NCI-H82 treated with DMSO at 0.1 percent for 48 hours (cell line): ENCODE measurements around the gene DUSP7.

Experiments used
- DNase-seq: peaks from one replicate; lab custom pipeline; 2025; ENCODE audit not compliant: unreplicated experiment; lab: John Stamatoyannopoulos, UW

The DUSP7 gene

DNA sequence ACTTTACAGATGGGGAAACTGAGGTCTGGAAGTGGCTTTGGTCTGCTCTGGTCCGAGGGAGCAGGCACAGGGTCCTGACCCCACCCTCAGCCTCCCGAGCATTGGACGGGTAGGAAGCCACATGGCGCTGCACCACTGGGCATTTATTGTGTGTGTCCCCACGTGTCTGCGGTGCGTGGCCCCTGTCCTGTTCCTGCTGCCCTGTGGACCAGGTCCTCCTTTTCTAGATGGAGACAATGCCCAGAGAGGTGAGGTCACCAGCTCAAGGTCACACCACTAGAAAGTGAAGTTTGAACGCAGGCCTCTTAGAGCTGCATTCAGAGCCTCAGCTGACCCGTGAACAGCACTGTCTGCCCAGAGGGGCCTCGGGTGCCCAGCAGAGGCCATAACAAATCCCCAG, 26.8 kb downstream of the DUSP7 start:
- DNase-seq = no peak

DNA sequence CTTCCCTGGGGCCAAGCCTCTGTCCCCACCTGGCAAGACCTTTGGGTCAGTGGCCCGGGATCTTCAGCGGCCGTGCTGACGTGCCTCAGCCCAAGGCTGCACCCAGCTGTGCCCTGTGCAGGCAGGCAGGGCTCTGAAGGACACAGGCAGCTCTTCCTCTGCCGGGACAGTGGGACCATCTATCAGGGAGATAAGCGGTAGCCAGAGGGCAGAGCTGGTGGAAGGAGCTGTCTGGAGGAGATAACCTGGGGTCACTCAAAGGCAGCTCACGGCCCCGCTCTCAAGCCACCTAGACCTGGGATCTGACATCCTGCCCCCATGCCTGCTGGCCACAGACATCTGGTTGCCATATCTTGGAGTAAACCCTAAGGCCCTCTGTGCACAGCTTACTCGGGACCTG, 27.3 kb downstream of the DUSP7 start:
- no peak for DNase-seq

DNA sequence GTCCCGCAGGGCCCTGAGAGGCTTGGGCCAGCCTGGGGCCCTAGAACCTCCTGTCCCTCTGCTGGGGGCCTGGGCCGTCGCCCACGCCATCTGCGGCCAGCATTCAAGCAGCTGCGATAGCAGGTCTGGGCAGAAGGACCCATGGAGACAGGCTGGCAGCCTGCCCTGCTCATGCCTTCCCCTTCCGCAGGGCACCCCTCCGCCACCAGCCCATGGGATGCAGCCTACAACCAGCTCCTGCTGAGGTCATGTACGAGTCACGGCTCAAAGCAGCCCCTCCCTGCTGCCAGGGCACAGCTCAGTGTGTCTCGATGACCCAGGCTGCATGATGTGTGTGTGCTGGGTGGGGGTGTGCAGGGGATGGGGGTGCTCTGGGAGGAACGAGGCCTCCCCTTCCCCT, 27.8 kb downstream of the DUSP7 start:
- DNase-seq = no peak

DNA sequence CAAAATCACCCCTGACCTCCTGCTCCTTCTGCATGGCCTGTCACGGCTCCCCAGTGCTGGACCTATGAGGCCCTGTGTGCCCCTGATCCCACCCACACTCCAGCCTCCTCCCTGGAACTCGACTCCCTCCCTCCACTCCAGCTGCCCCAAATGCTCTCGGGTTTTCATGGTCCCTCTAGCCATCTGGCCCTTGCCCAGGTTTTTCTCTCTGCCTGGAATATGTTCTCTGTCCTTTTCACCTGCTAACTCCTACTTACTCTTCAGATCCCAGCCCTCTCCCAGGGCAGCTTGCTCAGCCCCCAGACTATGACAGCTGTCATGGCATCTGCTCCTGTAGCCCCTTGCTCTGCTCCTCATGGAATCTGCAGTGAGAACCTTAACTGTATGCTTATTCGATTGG, 30.3 kb downstream of the DUSP7 start:
- peak; percentile 87 for DNase-seq

DNA sequence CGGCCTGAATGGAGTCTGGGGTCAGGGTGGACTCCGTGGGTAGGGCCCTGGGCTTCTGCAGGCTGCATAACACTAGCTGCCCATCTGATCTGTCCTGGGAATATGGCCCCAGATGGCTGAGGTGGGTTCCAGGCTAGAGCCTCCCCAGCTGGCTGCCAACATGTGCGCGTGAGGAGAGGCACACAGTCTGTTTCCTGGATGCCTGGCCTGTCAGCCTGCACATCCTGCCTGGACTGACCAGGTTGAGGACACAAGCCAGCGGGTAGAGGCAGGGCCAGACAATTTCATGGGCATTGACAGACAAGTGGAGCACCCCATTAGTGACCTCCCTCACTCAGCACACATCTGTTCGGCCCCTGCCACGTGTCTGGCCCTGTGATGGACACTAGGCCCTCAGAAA, 30.9 kb downstream of the DUSP7 start:
- no peak for DNase-seq

DNA sequence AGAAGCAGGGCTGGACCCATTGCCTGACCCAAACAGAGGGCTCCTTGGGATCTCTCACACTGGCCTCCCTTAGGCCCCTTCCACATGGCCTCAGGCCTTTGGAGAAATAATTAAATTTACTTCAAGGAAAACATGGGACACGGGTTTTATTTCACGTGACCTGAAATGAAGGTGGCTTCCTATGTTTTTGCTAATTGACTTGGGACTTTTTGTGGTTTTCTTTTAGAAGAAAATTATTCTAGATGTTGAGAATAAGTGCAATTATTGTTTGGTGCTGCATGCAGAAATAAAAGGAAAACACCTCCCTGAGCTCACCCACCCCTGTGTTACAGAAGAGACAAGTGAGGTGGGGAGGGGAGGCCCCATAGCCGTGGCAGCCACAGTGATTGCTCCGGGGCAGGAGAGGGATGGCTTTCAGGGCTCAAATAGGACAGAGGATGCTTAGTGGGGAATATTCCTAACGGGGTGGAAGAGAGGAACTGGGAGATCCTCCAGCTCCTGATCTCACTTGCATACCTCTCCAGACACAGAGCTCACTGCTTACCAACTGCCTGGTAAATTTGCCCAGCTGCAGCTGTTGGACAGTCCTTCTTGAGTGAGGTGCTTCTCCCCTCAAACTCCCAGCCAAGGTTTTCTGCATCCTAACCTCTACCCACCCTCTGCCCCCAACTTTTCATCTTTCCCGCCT, 31.5 kb downstream of the DUSP7 start:
- DNase-seq = no peak

DNA sequence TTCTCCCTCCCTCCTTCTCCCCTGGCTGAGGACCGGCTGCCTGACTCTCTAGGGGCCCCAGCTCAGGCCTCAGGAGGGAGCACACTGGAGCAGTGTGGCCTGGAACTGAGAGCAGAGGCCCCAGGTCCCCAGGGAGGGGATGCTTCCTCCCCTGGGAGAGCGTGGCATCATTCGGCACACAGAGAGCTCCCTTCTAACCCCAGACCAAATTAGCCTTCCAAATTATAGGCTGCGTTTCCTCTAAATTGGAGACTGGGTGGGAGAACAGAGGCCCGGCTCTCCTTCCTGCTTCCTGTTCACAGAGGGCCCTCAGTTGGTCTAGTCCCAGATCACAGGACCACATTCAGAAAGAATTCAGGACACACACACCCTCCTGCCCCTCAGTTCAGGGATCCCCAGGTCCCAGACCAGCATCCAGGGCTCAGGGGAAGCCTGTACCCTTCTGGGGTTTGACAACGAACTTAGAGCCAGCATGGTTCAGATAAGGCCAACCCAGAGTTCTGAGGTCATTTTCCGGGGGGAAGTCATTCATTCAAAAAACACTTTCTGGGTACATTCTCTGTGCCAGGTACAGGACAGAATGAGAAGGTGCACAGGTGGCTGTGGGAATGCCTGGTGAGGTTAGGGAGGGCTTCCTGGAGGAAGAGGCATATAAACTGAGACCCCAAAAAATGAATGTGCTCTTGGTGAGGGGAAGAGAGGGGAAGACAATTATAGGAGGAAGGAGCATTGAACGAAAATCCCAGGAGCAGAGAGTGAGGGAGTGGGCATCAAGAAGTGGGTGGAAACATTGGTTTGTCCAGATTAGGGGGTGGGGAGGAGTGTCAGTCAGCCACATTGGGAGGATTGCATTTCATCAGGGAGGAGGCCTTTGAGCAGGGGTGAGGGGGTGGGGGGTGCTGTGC, 32.3 kb downstream of the DUSP7 start:
- no peak for DNase-seq

DNA sequence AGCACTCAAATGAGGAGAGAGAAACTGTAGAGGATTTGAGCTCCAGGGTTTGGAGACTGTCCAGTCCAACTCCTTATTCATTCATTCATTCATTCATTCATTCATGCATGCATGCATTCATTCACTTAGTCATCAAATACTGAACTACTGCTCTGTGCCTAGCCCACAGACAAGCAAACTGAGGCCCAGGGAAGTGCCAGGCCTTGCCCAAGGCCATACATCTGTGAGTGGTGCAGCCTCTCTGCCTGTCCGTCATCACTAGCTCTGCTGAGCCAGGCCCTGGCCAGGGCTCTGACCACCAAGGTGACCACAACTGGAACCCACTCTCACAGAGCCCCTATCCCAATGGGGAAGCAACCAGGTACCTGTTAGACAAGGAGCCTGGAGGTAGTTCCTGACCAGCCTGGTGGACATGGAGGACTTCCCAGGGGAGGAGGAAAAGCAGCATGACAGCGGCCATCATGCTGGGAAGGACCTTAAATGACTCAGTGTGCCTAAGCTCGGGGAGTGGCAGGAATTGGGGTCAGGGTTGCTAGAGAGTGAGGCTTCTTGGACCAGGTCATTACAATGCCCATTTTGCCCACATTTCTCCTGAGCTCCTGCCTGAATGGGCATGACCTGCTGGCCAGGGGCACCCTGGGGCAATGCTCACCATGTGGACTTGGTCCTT, 33.1 kb downstream of the DUSP7 start:
- no peak for DNase-seq

DNA sequence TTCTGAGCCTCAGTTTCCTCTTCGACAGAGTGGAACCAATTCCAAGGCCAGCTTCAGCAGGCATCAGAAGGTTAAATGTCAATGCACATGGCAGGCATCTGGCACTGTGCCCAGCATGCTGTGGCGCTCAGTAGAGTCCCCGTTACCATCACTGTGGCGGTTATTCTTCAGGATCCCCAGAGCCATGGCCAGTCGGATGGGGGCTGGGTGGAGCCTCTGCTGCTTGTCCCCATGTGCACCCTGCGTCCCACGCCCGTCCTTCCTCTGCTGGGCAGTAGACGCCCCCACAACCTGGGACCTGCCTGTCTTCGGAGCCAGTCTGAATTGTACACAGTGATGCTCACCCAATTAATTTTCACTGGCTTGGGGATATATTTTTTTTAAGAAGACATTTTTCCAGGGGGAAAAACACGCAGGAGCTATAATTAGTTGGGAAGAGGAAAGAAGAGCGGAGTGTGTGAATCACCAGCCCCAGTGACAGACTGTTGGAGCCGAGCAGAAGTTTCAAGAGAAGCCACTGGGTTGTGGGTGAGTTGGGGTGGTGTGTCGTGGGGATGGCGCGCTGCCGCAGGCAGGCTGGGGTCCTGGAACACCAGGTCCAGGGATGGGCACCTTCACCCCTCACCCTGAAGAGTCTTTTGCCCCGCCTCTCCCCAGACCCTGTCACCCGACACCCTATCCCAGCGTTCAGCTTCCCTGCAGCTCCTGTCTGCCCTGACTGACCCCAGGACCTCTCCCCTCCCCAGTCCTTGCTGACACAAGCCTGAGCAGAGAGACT, 33.9 kb downstream of the DUSP7 start:
- DNase-seq = no peak

DNA sequence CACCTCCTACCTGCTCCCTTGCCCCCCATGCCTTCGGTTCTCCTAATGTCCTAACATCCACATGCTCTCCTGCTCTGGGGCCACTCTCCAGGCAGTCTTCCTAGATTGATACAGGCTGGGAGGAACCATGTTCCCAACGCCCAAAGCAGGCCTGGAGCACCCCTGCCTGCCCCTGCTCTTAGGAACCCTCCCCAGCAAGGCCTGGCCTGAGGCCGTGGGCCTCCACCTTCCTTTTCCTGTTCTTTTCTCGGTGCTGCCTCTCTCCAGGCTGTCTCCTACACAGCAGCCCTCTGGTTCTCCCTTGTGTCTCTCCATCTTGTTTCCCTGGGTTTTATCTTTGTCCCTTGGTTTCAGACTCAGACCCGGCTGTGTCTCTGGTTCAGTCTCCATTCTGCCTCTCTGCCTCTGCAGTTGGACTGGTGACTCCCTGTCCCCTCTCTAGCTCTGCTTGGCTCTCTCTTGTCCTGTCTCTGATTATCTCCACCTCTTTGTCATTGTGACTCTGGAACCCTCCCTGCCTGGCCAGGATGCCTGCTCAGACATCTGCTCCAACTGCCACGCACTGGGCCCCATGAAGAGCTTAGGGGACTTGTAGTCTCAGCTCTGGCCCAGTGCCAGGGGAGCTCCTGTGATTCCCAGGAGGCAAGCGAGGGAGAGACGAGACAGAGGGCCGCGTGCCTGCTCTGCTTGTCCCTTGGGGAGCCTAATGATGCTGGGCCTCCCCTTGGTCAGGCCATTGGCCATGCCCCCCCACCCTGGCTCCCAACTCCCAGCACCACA, 34.7 kb downstream of the DUSP7 start:
- DNase-seq = peak; percentile 86

DNA sequence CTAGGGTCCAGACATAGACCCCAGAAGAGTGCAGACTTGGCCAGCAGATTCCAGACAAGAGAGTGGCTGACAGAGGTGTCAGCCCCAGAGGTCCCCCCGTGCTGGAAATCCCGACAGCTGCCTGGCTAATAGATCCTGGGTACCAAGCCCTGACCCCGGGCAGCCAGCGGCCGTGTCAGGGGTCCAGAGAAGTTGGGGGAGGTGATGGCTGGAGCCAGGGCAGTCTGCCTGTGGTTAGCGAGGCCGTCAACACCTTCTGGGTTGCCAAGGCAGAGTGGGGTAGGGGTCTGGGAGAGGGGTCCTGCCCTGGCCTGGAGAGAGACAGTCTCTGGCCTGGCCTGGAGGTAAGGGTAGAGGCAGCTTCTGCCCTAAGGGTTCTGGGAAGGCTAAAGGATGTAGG, 35.6 kb downstream of the DUSP7 start:
- DNase-seq = no peak

DNA sequence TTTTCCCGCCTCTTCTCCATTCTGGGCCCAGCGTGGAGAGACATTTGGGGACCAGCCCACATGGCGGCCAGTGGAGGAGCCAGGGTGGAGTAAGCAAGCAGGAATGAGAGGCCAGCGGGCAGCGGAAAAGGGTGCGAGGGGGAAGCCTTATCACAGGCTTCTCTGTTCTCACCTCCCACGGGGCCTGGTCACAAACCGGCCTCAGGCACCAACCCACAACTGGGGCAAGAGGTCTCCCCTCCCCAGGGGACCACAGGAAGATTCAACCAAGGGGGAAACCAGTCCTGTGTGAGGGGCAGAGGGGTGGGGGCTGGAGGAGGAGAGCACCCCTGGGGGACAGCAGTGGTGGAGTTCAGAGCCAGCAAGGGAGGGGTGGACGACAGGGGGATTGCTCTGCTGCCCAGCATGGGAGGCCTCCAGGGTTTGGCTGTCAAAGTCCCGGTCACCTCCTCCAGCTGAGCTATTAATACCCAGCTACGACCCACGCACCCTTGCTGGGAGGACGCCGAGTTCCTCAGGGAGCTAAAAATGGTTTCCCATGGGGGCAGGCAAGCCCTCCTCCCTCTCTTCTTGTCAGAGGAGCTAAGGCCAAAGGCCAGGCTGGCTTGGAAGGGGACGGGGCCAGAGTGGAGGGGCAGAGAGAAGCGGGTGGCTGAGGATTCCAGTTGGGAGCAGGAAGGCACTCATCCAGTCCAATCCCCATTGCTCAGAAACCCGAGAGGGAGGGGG, 36.9 kb downstream of the DUSP7 start:
- no peak for DNase-seq

DNA sequence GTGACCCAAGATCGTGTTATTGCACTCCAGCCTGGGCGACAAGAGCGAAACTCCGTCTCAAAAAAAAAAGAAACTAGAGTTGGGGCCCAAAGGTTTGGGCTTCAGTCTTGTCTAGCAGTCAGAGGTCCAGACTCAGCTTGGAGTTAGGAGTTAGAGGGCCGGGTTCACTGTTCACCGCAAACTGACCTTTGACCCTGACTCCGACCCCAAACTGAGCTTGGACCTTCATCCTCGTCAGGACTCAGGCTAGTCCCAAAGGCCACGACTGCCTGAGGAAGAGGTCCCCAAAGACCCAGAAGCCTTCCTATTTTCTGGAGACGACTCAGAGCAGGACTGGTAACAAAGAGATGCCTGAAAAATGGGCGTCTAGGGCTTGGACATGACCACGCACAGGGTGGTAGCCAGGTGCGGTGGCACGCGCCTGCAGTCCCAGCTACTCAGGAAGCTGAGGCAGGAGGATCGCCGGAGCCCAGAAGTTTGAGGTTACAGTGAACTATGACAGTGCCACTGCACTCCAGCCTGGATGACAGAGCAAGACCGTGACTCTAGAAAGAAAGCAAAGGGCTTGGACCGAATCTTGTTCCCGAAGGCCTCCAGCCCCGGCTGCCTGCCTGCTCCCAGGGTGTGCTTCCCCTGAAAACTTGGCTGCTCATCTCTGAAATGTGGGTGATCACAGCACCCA, 37.9 kb downstream of the DUSP7 start:
- no peak for DNase-seq

DNA sequence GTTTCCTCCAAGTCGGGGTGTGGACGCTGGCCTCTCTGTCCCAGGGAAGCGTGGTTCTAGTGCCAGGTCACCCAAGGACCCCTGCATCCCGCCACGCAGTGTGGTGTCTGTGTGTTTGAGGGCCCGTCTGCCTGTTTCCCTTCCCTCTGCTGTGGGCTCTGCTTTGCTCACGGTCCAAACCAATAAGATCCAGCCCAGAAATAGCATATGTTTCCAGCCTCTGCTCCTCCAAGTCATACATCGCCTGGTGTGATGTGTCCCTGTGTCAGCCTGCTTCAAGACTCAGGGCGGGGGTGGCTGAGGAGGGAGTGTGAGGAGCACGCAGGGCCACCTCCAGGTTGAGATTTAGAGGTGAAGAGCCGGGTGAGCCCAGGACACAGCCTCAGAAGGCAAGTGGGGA, 38.8 kb downstream of the DUSP7 start:
- no peak for DNase-seq

DNA sequence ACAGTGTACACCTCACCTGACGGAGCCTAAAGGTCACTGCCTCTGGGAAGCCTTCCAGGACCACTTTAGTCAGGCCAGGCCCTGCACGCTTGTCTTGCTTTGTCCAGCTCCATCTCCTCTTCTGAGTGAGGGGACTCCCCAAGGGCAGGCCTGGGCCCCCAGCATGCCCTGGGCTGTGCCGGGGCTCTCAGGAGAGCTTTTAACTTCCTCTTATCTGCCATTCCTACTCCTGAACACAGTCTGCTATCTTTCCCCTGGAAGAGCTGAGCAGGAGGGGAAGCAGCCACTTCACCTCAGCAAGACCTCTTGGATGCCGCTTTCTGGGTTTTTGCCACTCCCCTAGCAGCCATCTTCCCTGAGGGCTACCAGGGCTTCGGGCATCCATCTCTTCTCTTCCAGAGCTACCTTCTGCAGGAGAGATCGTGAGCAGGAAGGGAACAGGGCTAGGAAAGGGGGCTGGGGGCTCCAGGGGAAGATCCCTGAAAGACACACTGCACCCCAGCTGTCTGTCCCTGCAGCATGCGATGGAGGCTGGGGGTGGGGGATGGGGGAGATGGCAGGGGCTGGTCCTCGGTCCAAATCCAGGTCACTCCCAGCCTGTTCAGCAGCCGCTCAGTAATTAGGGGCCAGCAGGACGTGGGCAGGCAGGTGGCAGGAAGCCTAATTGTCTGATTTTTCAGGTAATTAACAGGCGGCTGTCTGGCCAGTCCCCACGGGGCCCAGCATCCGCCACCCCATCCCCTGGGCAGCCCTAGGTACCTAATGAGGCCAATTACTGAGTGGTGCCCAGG, 40.7 kb downstream of the DUSP7 start:
- no peak for DNase-seq

DNA sequence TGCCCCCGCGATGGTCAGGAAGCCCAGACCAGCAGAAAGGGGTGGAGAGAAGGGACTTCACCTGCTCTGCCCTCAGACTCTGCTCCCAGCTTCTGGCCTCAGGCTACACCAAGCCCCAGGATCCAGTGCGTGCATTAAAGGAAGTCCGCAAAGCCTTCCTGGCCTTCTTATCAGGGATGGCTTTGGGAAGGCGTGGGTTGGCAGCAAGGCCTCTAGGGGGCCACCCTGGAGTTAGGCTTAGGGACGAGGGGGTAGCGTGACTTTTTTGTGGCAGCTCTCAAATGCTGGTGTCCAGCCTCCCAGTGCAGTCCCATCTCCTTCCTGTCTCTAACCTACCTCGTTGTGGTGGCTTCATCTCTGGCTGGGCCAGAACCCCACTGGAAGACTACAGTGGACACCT, 41.8 kb downstream of the DUSP7 start:
- no peak for DNase-seq

DNA sequence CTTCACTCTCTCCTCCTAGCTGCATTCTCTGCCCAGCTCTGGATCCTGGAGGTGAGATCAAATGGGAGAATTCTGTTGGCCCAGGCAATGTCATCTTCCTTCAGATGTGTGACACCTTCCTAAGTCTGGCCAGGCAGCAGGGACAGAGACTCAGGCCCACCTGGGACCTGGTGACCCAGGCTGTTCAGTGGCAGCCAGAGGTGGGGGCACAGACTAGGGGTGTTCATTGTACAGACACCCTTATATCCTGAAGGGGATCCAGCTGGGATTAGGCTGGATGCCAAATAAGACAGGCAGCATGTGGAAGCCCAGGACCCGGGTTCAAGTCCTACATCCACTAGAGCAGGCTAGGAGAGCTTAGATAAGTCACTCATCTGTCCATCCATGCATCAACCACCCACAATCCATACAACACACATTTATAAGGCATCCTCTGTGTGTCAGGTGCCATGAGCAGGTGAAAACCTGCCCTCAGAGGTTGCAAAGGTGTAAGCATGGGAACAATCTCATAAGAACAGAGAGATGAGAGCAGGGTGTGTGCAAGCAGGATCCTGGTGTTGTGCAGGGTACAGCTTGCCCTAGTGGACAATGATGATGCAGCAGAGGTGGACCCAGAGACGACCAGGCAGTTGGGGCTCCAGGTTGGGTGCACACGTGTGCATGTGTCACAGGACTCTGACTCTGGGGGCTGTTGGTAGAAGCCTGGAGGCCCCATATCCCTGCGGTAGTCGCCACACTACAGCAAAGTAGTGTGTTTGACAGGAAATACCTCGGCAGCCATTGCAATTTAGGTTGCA, 42.4 kb downstream of the DUSP7 start:
- no peak for DNase-seq

DNA sequence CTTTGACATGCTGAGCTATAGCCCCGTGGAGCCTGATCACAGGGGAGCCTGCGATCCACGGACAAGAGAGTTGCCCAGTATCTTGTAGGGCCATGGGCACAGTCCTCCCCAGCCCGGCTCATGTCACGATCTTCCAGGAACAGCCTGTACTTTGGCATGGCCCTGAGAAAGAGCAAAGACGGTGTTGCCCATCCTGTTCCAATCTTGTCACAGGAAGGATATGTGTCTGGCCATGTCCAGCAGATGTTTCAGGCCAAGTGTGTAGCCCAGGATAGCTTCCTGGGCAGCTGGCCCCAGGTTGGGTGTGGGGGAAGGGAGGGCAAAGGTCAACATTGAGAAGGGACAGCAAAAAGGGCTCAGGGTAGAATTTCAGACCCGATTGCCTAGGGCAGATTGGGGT, 43.7 kb downstream of the DUSP7 start:
- DNase-seq = no peak
